Measurements from ENCODE around the gene GSTT2. TPM values are rescaled to one million over a fixed set of nuclear protein-coding genes. Genes with fewer than 3 reads are reported as not detected.

The GSTT2 gene
- total and polyA plus RNA-seq, 10 of the 15 experiments (the other 5 are each of a cell fraction or from before 2014, with no cell fraction given): not detected

DNA sequence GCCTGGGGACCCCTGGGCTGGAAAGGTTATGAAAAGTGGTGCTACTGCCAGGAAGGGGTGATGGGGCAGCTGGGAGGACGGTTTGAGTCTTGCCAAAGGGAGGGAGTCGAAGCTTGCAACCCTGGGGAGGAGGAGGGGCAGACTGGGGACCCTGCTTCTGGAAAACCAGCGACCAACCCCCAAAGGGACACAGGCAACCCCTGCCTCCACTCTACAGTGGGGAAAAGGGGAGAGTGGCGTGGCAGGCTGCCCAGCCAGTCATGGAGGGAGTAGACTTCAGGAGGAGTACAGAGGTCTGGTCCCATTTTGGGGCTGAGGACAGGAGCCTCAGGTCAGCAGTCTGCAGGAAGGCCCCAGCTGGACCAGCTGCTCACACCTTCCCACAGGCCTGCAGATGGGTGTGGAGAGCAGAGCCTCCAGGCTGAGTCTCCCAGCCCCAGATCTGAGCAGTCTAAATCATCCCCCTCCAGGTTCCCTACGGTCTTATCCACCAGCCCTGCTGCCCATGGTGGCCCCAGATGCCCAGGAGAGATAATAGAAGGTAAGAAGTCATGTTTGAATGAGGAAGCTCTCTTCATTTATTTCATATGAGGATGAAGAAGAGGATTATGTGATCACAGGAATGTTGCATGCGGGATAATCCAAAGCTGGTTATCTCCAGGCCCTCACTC lies 9.0 kb upstream of the GSTT2 start:
- peaks cover 13% of the 10 kb centered on the region for H3K79me2 ChIP-seq (ENCODE audit: control insufficient read depth, insufficient read depth, low read length)
- POLR2A ChIA-PET: interaction anchor here (0.6 kb wide), 1 partner anchor 77 kb away, joined by 3 read pairs; the partner anchor contains the start of gene MIF
- TF ChIP-seq PAX8 (IDR thresholded peaks at IDR 0.05) (no peak), SPI1 (IDR thresholded peaks at IDR 0.05; ENCODE audit: borderline replicate concordance, insufficient read depth, low read depth, low read length) (no peak), EED (IDR thresholded peaks at IDR 0.05; ENCODE audit: low read depth) (no peak), KLF5 (IDR thresholded peaks at IDR 0.05; ENCODE audit: partially characterized antibody) (no peak), RFX5 (IDR thresholded peaks at IDR 0.05; ENCODE audit: low read depth, low read length) (no peak), MYB (IDR thresholded peaks at IDR 0.05; ENCODE audit: borderline replicate concordance, low read depth, low read length) (no peak), ZNF274 (IDR thresholded peaks at IDR 0.05; ENCODE audit: insufficient read depth, insufficient read length) (no peak), ZBTB40 (IDR thresholded peaks at IDR 0.05; ENCODE audit: borderline replicate concordance) (no peak), JUND (IDR thresholded peaks at IDR 0.05; ENCODE audit: low read depth, low read length) (no peak), CREM (IDR thresholded peaks at IDR 0.05; ENCODE audit: low read depth) (no peak), KAT2A (conservative IDR thresholded peaks at IDR 0.05; ENCODE audit: control insufficient read depth, low read depth, low read length) (no peak), HCFC1 (IDR thresholded peaks at IDR 0.05; ENCODE audit: low read length) (no peak), ZZZ3 (IDR thresholded peaks at IDR 0.05; ENCODE audit: control insufficient read depth, insufficient read length, low read depth) (no peak)
- TF ChIP-seq, protein P1, sequence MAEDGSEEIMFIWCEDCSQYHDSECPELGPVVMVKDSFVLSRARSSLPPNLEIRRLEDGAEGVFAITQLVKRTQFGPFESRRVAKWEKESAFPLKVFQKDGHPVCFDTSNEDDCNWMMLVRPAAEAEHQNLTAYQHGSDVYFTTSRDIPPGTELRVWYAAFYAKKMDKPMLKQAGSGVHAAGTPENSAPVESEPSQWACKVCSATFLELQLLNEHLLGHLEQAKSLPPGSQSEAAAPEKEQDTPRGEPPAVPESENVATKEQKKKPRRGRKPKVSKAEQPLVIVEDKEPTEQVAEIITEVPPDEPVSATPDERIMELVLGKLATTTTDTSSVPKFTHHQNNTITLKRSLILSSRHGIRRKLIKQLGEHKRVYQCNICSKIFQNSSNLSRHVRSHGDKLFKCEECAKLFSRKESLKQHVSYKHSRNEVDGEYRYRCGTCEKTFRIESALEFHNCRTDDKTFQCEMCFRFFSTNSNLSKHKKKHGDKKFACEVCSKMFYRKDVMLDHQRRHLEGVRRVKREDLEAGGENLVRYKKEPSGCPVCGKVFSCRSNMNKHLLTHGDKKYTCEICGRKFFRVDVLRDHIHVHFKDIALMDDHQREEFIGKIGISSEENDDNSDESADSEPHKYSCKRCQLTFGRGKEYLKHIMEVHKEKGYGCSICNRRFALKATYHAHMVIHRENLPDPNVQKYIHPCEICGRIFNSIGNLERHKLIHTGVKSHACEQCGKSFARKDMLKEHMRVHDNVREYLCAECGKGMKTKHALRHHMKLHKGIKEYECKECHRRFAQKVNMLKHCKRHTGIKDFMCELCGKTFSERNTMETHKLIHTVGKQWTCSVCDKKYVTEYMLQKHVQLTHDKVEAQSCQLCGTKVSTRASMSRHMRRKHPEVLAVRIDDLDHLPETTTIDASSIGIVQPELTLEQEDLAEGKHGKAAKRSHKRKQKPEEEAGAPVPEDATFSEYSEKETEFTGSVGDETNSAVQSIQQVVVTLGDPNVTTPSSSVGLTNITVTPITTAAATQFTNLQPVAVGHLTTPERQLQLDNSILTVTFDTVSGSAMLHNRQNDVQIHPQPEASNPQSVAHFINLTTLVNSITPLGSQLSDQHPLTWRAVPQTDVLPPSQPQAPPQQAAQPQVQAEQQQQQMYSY (CRISPR knock-in tag; IDR thresholded peaks at IDR 0.05): no peak
- TF ChIP-seq, protein P2, sequence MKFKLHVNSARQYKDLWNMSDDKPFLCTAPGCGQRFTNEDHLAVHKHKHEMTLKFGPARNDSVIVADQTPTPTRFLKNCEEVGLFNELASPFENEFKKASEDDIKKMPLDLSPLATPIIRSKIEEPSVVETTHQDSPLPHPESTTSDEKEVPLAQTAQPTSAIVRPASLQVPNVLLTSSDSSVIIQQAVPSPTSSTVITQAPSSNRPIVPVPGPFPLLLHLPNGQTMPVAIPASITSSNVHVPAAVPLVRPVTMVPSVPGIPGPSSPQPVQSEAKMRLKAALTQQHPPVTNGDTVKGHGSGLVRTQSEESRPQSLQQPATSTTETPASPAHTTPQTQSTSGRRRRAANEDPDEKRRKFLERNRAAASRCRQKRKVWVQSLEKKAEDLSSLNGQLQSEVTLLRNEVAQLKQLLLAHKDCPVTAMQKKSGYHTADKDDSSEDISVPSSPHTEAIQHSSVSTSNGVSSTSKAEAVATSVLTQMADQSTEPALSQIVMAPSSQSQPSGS (IDR thresholded peaks at IDR 0.05; ENCODE audit: low read length): no peak

More for the DNA sequence above, 9.0 kb upstream of the GSTT2 start:
- CTCF ChIA-PET: interaction anchor here (0.9 kb wide), 1 partner anchor 112 kb away, joined by 3 read pairs; no protein-coding TSS in a partner anchor
- no peaks in the 10 kb centered on the region for H3K4me1 ChIP-seq (ENCODE audit: control insufficient read depth, insufficient read depth, low read length)
- no peak overlapping the region; the same call in 1 of the 2 replicates for H3K4me2 ChIP-seq (ENCODE audit: control insufficient read depth, insufficient read depth)
- RAD21 ChIA-PET (ENCODE audit: unreplicated experiment): no interaction called here
- FAIRE-seq: no peak
- H3K4me3 ChIP-seq: no peak overlapping the region
- WGBS (ENCODE audit: insufficient coverage, insufficient replicate concordance, low lambda C conversion rate, missing lambda C conversion rate): 92% methylated on average over 6 of the region's 6 CpGs
- SMC1A ChIA-PET (ENCODE audit: uncharacterized antibody, unreplicated experiment): no interaction called here
- no peak overlapping the region for H3K9ac ChIP-seq (ENCODE audit: control insufficient read depth, insufficient read depth, low read length)
- intact Hi-C loops (cut with micrococcal nuclease; ENCODE audit: unreplicated experiment): loop anchor here (5.0 kb wide), 1 partner anchor 44 kb away; no protein-coding TSS in a partner anchor
- no peak for ATAC-seq
- H4K20me1 ChIP-seq (ENCODE audit: control insufficient read depth, insufficient read depth): no peaks in the 10 kb centered on the region; the same call in 1 of the 2 replicates
- no TSS peak for BruUV-seq (replicated peaks)
- peaks cover 11 to 25% of the 10 kb centered on the region in 2 experiments for H3K36me3 ChIP-seq (ENCODE audit: control insufficient read depth in 2 of 2, insufficient read depth in 2 of 2, low read length in 1 of 2)
- no peaks in the 10 kb centered on the region for H3K27me3 ChIP-seq (replicated peaks in 1 of 2; ENCODE audit: control insufficient read depth in 2 of 2, insufficient read depth in 2 of 2, low read length in 1 of 2)
- no peak overlapping the region for H3K27ac ChIP-seq (ENCODE audit: control insufficient read depth, insufficient read depth)
- H2AFZ ChIP-seq (ENCODE audit: control insufficient read depth, low read depth, low read length): no peak overlapping the region
- in situ Hi-C loops (cut with MboI): loop anchor here (5.0 kb wide), 1 partner anchor 44 kb away; no protein-coding TSS in a partner anchor
- H3K9me3 ChIP-seq (replicated peaks; ENCODE audit: control insufficient read depth, insufficient read depth, low read length): no peaks in the 10 kb centered on the region; the same call in 1 of the 3 replicates
- no peak for DNase-seq (ENCODE audit: low read depth, low spot score)
